Duodenal mucosa (tissue), 2 donors: ENCODE measurements around the gene ACTN4.
A peak's percentile ranks its signal among the peaks of the same experiment; 100 is the strongest.
"Not testable (repeated sequence)": the region's sequence is repeated elsewhere in the genome, so short reads cannot be mapped to it uniquely, and the experiment has no call there.

Experiments
- H3K27ac ChIP-seq: one replicate; pipeline ENCODE4 v1.7.0; 2013; ENCODE audit warnings: low read depth, low read length
- H3K27me3 ChIP-seq, 2 donors: one replicate each; pipeline ENCODE4 v1.7.0; 2013; ENCODE audit warnings: low read length in 2 of 2, control low read depth in 1 of 2; ENCODE audit not compliant: insufficient read depth in 2 of 2, control insufficient read depth in 1 of 2
- H3K36me3 ChIP-seq, 2 donors: one replicate each; pipeline ENCODE4 v1.7.0; 2013; ENCODE audit warnings: low read length in 2 of 2, control low read depth in 1 of 2; ENCODE audit not compliant: insufficient read depth in 2 of 2, control insufficient read depth in 1 of 2
- H3K4me1 ChIP-seq, 2 donors: one replicate each; pipeline ENCODE4 v1.7.0; 2013; ENCODE audit warnings: low read length in 2 of 2, control low read depth in 1 of 2; ENCODE audit not compliant: insufficient read depth in 2 of 2, control insufficient read depth in 1 of 2
- H3K4me3 ChIP-seq, 2 donors: one replicate each; pipeline ENCODE4 v1.7.0; 2013; ENCODE audit warnings: low read length in 2 of 2, low read depth in 1 of 2
- H3K9ac ChIP-seq, 2 donors: one replicate each; pipeline ENCODE4 v1.7.0; 2013; ENCODE audit warnings: low read length in 2 of 2, low read depth in 1 of 2
- H3K9me3 ChIP-seq, 2 donors: one replicate each; pipeline ENCODE4 v1.7.0; 2013; ENCODE audit warnings: low read length in 2 of 2, control low read depth in 1 of 2; ENCODE audit not compliant: control insufficient read depth in 1 of 2

The ACTN4 gene

GRCh38 chr19:38618590-38619360 is 28.7 kb upstream of the ACTN4 start, which contains the start of gene EIF3K:
Gene EIF3K (plus strand): TSS chr19:38619188. CDS start chr19:38619269, 81 bp downstream.
- Histone ChIP-seq H3K27ac (peak within 1 kb of the TSS; percentile 74), H3K4me1 (peaks cover 16 to 19% of the 10 kb centered on the region in 2 donors), H3K36me3 (peaks cover 11 to 30% of the 10 kb centered on the region in 2 donors), H3K9me3 (no peaks in the 10 kb centered on the region), H3K27me3 (no peaks in the 10 kb centered on the region), H3K9ac (peak within 1 kb of the TSS; percentile 95 to 96), H3K4me3 (peak within 1 kb of the TSS; percentile 93 to 100)

GRCh38 chr19:38619361-38620174 is 27.9 kb upstream of the ACTN4 start:
- Histone ChIP-seq H3K4me1 (peaks cover 16 to 19% of the 10 kb centered on the region in 2 donors), H3K27me3 (no peaks in the 10 kb centered on the region), H3K27ac (peak overlapping the region; percentile 74), H3K9ac (peak overlapping the region; percentile 95 to 96), H3K9me3 (no peaks in the 10 kb centered on the region), H3K4me3 (peak overlapping the region; percentile 93 to 100), H3K36me3 (peaks cover 17 to 37% of the 10 kb centered on the region in 2 donors)

GRCh38 chr19:38624822-38625221 is 22.6 kb upstream of the ACTN4 start:
- H3K4me1 ChIP-seq = peaks cover 5 to 6% of the 10 kb centered on the region in 2 donors
- no peak overlapping the region for H3K27ac ChIP-seq
- H3K4me3 ChIP-seq = no peak overlapping the region
- H3K9me3 ChIP-seq = no peaks in the 10 kb centered on the region
- H3K9ac ChIP-seq = no peak overlapping the region
- H3K36me3 ChIP-seq = peaks cover 39 to 87% of the 10 kb centered on the region in 2 donors
- no peaks in the 10 kb centered on the region for H3K27me3 ChIP-seq

GRCh38 chr19:38626401-38626800 is 21.0 kb upstream of the ACTN4 start:
- H3K9ac ChIP-seq = no peak overlapping the region
- H3K4me3 ChIP-seq = no peak overlapping the region
- no peaks in the 10 kb centered on the region for H3K27me3 ChIP-seq
- H3K4me1 ChIP-seq = no peaks in the 10 kb centered on the region
- no peak overlapping the region for H3K27ac ChIP-seq
- peaks cover 35 to 88% of the 10 kb centered on the region in 2 donors for H3K36me3 ChIP-seq
- no peaks in the 10 kb centered on the region for H3K9me3 ChIP-seq

GRCh38 chr19:38629568-38629967 is 17.9 kb upstream of the ACTN4 start:
- no peaks in the 10 kb centered on the region for H3K4me1 ChIP-seq
- H3K9me3 ChIP-seq = no peaks in the 10 kb centered on the region
- H3K27me3 ChIP-seq = no peaks in the 10 kb centered on the region
- peaks cover 29 to 78% of the 10 kb centered on the region in 2 donors for H3K36me3 ChIP-seq
- no peak overlapping the region for H3K27ac ChIP-seq
- no peak overlapping the region for H3K9ac ChIP-seq
- H3K4me3 ChIP-seq = no peak overlapping the region

GRCh38 chr19:38631301-38631700 is 16.1 kb upstream of the ACTN4 start:
- not testable (repeated sequence) for H3K4me3 ChIP-seq, H3K27me3 ChIP-seq, H3K27ac ChIP-seq, H3K9ac ChIP-seq, H3K9me3 ChIP-seq
- Histone ChIP-seq H3K36me3 (peaks cover 21 to 75% of the 10 kb centered on the region in 2 donors), H3K4me1 (peaks cover 7 to 16% of the 10 kb centered on the region in 2 donors)

- peaks cover 12 to 20% of the 10 kb centered on the region in 2 donors for H3K4me1 ChIP-seq
- H3K27ac ChIP-seq, H3K9ac ChIP-seq, H3K9me3 ChIP-seq, H3K4me3 ChIP-seq, H3K27me3 ChIP-seq: not testable (repeated sequence)
- H3K36me3 ChIP-seq = peaks cover 17 to 69% of the 10 kb centered on the region in 2 donors
These were observed 15.5 kb upstream of the ACTN4 start for GRCh38 chr19:38631811-38632475.

GRCh38 chr19:38632476-38633213 is 14.8 kb upstream of the ACTN4 start:
- no peaks in the 10 kb centered on the region for H3K9me3 ChIP-seq
- H3K4me1 ChIP-seq = peaks cover 12 to 20% of the 10 kb centered on the region in 2 donors
- H3K4me3 ChIP-seq = no peak overlapping the region
- no peaks in the 10 kb centered on the region for H3K27me3 ChIP-seq
- peaks cover 17 to 62% of the 10 kb centered on the region in 2 donors for H3K36me3 ChIP-seq
- no peak overlapping the region for H3K27ac ChIP-seq
- H3K9ac ChIP-seq = no peak overlapping the region

- Histone ChIP-seq H3K27me3 (no peaks in the 10 kb centered on the region), H3K4me1 (peaks cover 12 to 20% of the 10 kb centered on the region in 2 donors), H3K4me3 (no peak overlapping the region), H3K27ac (peak overlapping the region; percentile 10), H3K9me3 (no peaks in the 10 kb centered on the region), H3K36me3 (peaks cover 6 to 46% of the 10 kb centered on the region in 2 donors), H3K9ac (peak overlapping the region; percentile 25 to 37)
These were observed 12.5 kb upstream of the ACTN4 start for GRCh38 chr19:38634757-38635482.
